ENCODE data around the gene DOCK9.

DNA sequence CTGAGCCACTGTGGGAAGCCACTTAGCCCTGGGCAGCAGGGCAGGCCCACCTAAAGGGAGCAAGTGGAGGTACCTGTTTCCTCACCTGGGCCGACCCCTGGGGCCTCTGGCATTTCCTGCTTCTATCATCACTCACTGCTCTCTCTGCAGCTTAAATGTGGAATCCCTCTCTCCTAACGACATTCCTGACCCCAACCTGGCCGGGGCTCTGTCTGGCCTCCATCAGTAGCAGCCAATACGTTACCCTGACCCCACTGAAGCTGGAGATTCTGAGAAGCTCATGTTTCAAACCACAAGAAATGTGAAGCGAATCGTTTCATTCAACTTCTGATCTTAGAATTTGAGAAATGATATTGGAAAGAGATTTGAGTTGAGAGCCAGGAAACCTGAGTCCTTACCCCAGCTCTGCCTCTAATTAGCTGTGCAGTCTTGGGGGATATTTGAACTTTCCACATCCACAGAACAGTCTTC, 39.9 kb downstream of the DOCK9 start:
- TF ChIP-seq, protein P1, sequence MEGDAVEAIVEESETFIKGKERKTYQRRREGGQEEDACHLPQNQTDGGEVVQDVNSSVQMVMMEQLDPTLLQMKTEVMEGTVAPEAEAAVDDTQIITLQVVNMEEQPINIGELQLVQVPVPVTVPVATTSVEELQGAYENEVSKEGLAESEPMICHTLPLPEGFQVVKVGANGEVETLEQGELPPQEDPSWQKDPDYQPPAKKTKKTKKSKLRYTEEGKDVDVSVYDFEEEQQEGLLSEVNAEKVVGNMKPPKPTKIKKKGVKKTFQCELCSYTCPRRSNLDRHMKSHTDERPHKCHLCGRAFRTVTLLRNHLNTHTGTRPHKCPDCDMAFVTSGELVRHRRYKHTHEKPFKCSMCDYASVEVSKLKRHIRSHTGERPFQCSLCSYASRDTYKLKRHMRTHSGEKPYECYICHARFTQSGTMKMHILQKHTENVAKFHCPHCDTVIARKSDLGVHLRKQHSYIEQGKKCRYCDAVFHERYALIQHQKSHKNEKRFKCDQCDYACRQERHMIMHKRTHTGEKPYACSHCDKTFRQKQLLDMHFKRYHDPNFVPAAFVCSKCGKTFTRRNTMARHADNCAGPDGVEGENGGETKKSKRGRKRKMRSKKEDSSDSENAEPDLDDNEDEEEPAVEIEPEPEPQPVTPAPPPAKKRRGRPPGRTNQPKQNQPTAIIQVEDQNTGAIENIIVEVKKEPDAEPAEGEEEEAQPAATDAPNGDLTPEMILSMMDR (IDR thresholded peaks at IDR 0.05), result no peak
- TF ChIP-seq POLR2A (IDR thresholded peaks at IDR 0.05), result no peak
- no peak for TF ChIP-seq POLR2AphosphoS5 (IDR thresholded peaks at IDR 0.05)

Data from prostate gland (tissue), 2 donors.